Keratinocyte (primary cell): ENCODE data around the gene RNF115.

Experiments
- EZH2 ChIP-seq: IDR thresholded peaks from one replicate; pipeline ENCODE4 v1.6.1; 2012; ENCODE audit warnings: inconsistent platforms, mild to moderate bottlenecking, low read length, moderate library complexity
- TF ChIP-seq, protein P1 (sequence below), 3 experiments: IDR thresholded peaks in 1 of 3; conservative IDR thresholded peaks in 1 of 3; optimal IDR thresholded peaks in 1 of 3; 2 replicates in 2 of 3; 3 replicates in 1 of 3; pipeline versions ENCODE3 to v1.5.1; 2011; ENCODE audit warnings: low read length in 3 of 3, mild to moderate bottlenecking in 3 of 3, moderate library complexity in 2 of 3, control low read depth in 1 of 3, inconsistent platforms in 1 of 3; ENCODE audit not compliant: insufficient read depth in 2 of 3; ENCODE audit errors: extremely low read depth in 1 of 3

DNA sequence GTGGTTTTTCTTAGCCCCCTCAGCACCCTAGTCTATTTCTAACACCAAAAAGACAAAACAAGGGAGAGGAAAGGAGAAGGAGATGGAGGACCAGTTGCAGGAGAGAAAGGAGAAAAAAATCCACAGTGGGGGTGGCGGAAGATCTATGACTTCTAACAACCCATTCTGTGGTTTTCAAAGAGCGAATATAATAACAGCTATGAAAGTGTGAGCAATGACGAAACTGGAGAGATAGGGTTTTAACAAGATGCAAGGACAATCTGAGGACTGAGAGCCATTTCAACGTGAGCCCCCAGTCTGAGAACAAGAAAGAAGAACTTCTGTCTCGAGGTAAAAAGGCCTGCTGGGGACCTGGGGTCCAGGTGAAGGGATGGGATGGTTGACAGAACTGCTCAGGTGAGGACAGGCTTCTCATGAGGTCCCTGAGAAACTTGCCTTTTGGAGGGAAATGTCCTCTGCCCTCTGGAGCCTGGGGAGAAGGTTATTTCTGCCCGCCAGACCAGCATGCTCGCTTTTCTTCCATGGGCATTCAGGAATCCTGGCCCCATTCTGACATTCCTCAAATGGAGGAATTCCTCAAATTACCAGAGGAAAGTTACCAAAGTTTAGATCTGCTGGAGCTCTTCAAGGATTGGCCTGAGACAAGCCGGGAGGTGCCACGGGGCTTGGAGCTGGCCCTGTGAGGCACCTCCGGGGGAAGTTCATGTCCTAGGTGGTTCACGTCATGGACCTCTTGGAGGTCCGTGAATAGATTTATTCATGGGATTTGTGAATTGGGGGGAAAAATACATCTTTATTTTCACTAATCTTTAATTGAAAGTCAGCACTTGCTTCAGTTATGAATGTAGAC, 104.4 kb downstream of the RNF115 start, which contains the start of gene CD160:
- TF ChIP-seq, protein P1, sequence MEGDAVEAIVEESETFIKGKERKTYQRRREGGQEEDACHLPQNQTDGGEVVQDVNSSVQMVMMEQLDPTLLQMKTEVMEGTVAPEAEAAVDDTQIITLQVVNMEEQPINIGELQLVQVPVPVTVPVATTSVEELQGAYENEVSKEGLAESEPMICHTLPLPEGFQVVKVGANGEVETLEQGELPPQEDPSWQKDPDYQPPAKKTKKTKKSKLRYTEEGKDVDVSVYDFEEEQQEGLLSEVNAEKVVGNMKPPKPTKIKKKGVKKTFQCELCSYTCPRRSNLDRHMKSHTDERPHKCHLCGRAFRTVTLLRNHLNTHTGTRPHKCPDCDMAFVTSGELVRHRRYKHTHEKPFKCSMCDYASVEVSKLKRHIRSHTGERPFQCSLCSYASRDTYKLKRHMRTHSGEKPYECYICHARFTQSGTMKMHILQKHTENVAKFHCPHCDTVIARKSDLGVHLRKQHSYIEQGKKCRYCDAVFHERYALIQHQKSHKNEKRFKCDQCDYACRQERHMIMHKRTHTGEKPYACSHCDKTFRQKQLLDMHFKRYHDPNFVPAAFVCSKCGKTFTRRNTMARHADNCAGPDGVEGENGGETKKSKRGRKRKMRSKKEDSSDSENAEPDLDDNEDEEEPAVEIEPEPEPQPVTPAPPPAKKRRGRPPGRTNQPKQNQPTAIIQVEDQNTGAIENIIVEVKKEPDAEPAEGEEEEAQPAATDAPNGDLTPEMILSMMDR (optimal IDR thresholded peaks at IDR 0.05 in 1 of 3, IDR thresholded peaks at IDR 0.05 in 1 of 3, conservative IDR thresholded peaks at IDR 0.05 in 1 of 3; ENCODE audit: extremely low read depth in 1 of 3, insufficient read depth in 2 of 3, low read length in 3 of 3): no peak
- no peak for TF ChIP-seq EZH2
